Activated naive CD4-positive, alpha-beta T cell (primary cell): Measurements from ENCODE around the gene AIFM1.

Source experiments
- DNase-seq, 4 experiments: peaks; one replicate each; lab custom pipeline; 2025; lab: John Stamatoyannopoulos, UW

Gene AIFM1

DNA sequence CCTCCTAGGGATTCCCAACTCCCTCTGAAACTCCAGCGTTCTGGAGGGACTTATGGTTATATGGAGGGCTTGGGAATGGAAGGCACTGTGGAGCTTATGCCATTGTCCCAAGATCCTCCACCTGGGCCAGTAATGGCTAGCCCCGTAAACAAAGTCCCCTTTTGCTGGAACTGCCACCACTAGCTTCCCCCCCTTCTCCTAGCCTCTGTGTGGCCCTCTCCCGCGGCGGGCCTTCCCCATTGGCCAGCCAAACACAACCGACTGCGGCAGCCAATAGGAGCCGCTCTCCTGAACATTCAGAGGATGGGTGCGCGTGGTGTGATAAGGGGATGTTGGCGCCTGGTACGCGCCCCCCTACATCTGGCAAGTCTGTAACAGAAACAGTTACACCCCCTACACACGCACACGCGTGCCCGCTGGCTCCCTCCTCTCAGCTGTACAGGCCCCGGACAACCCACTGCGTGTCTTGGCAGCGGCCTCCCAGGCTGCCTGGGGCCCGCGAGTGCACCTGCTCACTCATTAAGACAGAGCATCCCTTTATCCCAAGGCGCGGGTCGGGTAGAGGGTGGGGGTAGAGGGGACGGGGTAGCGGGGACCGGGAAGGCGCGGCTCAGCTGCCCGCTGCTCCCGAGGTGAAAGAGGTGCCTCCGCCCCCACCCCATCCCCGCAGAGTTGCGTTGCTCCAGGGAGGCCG is 5.3 kb upstream of the AIFM1 start:
- peak; percentile 6 to 42 (median 8) for DNase-seq

DNA sequence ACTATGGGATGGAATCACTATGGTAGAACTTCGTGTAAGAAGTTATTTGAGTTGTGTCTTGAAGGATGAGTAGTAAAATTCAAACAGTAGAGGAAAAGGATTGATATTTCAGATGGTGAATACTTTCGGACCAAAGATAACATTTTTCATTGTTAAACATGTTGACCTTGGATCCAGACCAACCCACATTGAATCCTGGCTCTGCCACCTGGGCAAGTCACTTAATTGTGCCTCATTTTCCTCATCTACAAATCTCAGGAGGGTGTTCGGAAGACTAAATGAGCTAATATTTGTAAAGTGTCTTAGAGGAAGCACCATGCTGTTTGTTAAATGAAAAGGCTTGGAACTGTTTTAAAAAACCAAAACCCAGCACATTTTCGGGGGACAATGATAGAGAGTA is 1.4 kb upstream of the AIFM1 start:
- no peak for DNase-seq

DNA sequence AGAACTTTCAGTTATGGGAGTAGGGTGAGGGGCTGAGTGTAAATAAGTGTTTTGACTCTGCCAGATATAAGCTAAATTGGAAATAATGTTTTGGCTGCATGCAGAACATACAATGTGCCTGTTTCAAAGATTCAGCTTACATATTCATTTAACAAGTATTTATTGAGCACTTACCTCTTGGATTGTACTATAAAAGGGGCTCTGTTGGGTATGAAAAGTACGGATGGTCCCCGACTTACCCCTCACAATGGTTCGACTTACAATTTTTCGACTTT is 799 bp upstream of the AIFM1 start:
- no peak for DNase-seq

DNA sequence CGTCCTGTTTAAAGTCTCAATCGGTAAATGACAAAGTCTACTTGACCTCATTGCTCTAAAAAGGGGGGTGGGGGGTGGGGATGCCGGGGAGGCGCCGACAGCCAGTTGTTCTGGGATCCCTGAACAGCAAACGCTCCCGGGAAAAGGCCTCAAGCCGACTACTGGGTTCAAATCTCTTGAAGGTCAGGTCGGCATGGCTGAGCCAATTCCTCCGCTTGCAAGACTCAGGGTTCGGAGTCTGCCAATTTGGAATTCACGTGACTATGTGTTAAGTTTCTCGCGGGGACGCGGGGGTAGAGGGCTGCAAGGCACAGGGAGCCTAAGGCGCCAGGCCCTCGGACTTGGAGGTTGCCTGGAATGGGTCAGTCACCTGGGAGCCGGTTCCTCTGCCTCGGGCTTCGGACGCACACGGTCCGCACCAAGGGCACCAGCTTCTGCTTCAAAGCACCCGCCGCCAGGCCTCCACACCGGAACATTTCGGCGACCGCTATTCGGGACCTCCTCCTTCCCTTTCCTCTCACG is 399 bp downstream of the AIFM1 start:
- peak in 1 of 4 experiments; percentile 17 for DNase-seq

DNA sequence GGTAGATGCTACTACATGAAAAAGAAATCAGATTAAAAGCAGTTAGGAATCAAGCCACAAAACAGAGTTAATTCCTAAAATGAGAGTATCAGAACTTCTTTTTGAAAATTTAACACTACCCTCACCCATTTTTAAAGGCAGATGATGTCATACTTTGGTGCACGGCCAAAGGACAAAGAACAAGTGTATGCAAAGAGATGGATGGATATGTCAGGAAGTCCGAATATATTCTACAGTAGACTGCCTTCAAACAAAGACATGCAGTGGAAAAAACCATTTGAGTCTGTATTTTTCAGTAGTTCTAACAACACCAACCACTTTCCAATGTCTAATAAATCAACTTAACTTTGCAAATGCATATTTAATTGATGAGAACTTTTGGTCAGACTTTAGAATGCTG is 2.2 kb downstream of the AIFM1 start:
- DNase-seq, result no peak

DNA sequence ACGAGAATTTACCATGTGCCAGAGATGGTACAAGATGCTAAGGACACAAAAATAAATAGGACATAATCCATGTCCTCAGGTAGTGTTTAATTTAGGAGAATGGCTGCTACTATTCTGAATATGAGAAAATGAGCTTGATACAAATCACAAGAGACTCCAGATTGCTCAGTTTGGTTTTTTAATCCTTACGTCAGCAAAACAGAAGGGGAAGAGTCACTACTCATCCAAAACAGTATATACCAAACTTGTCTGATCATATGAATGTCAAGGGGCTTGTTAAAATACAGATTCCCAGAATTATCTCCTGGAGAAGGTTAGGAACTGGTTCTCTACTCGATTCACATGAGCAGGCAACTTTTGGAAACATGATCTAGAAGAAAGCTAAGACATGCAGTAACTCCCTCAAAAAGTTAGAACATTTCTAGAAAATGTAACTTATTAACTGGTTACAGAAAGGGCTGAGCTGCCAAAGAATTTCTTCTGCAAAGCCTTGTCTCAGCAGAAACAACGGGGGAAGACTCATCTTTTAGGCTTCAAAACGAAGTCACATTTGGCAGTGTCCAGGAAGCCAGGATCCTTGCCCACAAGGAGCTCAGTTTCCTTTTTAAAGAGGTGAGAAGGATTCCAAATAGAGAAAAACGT is 3.4 kb downstream of the AIFM1 start:
- no peak for DNase-seq

DNA sequence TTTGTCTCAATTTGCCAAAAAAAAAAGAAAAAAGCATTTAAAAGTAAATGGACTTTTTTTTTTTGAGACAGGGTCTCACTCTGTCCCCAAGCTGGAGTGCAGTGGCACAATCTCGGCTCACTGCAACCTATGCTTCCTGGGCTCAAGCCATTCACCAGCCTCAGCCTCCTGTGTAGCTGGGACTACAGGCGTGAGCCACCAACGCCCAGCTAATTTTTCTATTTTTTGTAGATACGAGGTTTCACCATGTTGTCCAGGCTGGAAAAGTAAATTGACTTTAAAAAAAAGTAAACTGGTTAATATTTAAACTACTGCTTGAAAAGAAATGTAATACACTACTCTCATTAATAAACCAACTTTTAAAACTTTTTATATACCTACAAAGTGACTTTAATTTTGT is 5.9 kb downstream of the AIFM1 start:
- DNase-seq, result no peak

DNA sequence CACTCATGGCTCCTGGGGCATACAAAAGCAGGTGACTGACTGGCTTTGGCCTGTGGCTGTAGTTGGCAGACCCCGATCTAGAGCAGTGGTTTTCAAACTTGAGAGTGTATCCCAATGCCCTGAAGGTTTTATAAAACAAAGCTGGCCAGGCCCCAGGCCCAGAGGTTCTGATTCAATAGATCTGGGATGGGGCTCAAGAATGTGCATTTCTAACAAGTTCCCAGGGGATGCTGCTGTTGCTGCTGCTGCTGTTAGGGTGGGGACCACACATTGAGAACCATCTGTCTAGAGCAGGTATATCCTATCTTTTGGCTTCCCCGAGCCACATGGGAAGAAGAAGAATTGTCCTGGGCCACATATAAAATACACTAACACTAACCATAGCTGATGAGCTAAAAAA is 7.3 kb downstream of the AIFM1 start:
- no peak for DNase-seq

DNA sequence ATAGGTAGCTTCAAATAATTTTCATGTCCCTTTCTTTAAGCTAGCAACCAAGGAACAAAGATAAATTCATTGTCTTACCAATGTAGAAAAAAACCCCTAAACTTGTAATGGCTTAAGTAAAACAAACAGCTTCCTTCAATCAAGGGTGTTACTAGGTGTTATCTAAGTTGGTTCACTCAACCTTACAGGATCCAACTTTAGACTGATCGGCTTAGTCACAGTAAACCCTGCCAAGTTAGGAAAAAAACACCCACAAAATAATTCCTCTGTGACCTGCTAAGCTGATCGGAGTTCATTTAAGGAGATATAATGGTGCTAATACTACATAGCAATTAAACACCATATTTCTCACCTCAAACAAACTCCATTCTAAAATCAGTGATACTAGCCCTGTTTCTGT is 10.1 kb downstream of the AIFM1 start:
- DNase-seq, result no peak

DNA sequence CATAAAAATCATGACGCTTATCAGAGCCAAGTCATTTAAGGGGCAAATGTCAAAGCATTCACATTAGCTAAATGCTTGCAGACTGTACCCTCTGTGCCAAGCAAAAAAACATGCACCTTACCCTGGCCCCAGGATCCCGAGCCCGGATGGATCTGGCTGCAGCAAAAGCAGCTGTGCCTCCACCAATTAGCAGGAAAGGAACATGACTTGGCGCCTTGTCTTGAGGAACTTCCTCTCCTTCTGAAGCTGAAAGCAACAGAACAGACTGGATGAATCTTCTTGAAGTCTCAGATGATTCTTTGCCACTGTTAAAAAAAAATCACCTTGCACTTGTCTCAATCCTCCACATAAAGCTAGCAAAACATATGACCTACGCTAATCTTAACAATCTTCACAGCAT is 18.0 kb downstream of the AIFM1 start:
- no peak for DNase-seq

DNA sequence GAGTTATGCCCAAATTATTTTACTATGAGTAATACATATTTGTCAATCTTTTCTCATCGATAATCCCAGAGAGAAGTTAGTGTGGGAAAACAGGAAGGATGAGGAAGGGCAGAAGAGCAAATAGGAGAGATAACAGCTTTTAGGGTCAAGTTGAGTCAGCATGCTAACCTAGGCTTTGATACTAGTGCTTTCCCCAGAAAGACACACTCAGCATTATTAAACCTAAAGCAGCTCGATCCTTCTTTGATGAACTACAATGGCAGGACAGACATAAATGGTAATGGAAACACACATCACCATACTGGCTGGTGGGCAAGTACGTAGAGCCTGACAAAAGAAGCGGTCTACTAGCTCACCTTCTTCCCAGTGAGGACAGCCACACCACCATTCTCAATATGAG is 20.5 kb downstream of the AIFM1 start:
- no peak for DNase-seq

DNA sequence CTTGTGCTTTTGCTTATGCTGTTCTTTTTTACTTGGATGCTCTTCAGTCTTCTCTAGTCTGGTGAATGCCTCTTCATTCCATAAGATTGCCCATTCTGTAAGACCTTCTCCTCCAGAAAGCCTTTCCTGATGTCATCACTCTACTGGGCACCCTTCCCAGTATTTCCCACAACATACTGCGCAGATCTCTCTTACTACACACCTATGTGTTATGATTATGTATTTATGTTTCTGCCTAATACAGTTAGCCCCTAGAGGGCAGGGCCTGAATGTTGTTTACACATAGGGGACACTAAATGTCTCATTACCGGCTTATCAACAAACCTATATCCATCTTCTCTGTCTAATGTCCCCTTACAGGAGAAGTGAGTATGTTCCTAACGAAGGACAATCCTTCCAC is 21.1 kb downstream of the AIFM1 start:
- no peak for DNase-seq

DNA sequence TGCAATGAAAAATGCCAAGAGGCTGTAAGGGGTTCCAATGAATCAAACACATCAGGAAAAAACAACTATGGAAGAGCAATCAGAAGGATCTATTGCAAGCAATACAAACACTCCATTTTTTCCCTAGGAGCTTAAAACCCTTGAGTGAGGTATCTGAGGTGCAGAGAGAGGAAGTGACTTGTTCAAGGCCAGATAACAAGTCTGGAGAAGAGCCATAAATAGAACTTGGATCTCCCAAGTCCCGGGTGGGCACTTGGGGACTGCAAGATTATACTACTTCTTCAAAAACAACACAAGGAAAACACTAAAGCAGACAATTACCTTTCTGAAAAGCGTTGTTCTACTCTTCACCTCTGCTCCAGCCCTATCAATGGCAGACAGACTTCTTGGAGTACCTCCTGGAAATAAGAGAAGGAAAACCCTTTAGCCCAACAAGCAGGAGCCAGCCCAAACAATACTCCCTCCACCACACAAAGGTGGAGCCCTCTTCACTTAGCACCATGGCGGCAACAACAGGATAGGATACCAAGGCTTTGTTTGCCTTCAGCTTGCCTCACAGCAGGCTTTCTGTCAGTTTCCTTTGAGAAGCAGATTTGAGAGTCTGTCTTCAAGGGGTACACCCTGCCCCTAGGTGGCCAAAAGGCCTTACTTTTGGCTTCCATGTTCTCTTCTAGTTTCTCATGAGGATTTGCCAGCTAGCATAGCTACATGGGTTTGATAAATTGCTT is 26.0 kb downstream of the AIFM1 start:
- DNase-seq, result no peak

DNA sequence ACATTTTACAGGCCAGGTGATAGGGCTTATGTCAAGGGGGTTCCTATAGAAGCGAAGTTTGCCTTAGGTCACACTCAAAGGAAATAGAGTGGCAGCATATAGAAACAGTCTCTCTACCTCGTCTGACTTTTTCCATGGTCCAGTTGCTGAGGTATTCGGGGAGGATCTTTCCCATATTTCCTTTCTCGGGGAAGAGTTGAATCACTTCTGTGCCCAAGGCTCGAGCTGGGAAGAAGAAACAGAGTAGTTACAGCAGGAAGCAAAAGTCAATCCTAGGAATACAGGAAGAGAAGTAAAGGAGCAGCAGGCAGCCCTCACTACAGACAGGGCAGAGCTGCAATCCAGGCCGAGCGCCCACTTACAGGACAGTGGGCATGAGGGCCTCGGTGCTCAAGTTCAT is 28.7 kb downstream of the AIFM1 start:
- no peak for DNase-seq

DNA sequence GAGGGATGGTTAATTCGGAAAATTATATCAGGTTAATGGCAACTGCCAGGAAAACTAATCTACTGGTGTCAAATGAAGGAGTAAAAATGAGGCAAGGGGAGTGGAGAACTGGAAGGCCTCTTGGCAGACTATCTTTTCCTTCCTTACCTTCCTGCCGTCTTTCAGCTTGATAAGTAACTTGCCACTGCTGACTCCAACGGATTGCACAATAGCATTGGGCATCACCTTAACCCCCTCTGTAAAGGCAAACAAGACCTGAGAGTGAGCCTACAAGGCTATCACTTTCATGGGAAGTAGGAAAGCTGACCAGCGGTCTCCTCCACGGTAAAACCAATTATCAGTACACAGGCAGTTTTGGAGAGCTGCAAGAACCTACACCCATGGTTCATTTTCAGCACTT is 29.1 kb downstream of the AIFM1 start:
- DNase-seq, result no peak

DNA sequence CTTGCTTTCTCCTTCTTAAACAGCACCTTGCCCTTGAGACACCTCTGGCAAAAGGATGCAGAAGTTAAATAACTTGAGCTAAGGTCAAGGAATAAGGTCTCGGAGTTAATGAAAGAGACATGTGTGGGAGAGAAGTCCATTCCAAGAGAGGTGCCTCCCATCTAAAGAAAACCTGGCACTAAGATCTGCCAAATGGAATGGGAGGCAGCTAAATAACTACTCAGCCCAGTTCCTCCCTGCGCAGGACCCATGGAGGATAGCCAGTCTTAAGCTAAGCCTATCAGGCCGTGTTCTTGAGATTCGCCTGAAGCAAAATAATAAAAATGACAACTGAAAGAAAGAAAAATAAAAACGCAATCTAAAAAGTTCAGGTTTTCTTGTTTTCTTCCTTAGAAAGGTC is 34.7 kb downstream of the AIFM1 start:
- no peak for DNase-seq

DNA sequence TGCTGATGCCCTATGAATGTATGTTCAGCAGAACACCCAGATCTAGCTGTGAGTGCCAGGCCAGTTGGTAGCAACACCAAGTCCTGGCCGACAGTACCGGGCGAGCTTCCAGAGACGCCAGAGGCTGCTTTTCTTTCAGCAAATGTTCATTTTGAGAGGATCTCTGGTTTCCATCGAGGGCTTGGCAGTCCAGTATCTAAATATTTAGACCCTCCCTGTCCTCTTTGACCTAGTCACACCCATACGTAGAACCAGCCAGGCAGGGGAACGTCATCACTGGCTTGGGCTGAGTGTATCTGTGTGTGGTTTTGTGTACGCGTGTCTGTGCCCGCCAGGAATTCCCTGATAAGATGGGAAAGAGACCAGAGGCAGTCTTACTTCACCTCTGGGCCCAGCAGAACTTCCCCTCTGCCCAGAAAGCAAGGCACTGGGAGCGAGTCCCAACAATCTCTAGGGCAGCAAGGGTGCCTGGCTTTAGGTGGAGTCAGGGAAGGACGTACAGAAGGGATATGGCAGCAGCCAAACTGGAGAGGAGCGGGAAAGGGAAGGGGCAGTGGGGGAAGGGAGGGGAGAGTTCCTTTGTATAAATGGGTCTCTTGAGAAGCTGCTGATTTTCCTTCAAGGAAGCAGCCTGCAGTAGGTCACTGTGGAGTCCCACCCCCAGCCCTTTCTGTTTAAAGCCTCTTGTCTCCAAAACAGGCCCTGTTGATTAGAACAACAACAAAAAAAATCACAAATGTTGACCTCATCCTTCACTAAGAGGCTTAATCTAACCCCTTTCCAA is 40.4 kb downstream of the AIFM1 start:
- DNase-seq, result no peak

DNA sequence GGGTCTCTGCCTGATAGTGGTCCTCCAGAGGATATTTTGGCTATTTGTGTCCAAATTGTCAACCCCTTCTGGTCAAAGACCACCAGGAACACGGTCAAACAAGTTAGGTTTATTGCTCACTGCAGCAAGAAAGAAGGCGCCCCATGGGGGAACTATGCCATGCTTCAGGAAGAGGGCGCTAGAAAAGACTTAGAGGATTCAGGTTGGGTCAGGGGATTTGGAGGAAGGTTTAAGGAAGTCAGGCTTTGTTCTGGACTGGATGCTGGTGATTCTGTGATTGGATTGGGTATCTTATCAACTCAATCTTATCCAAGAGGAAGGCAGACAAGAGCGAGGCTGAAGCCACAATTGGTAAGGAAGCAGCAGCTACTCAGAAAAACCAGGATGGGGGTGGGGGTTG is 41.1 kb downstream of the AIFM1 start:
- no peak for DNase-seq

DNA sequence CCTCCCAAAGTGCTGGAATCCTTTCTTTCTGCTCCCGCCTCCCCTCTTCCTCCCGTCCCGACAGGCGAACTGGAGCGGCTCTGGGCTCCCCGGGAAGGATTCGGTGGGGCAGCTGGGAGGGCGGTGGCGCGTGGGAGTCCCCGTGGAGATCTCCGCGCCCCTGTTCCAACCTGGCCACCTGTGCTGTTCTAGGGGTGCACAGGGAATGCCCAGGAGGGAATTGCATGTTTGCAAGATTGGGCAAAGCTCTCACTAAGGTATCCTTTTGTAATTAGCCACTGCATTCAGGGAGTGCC is 44.2 kb downstream of the AIFM1 start:
- no peak for DNase-seq

DNA sequence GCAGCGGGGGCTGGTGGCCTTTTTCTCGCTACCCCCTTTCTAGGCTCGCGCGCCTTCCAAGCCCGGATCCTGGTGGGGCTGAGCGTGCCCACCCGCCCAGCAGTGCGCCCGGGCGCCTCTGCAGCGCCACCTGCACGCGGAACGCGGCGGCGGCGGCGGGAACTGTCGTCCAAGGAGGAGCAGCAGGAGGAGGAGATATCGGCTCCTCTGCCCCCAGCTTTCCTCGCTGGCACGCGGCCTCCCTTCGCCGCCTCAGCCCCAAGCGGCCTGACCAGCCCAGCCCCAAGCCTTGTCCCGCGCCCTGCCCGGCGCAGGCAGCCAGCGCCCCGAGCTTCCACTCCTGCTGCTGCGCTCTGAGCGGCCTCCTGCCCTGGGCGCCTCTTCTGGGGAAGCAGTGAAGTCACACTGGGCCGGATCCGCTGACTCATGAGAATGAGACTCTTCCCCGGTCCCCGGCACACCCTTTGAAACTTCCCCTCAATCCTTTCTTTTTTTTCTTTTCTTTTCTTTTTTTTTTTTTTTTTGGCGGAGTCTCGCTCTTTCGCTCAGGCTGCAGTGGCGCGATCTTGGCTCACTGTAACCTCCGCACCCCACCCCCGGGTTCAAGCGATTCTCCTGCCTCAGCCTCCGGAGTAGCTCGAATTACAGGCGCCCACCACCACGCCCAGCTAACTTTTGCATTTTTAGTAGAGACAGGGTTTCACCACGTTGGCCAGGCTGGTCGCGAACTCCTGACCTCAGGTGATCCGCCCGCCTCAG is 44.7 kb downstream of the AIFM1 start:
- DNase-seq, result peak; percentile 1 to 65 (median 32)

DNA sequence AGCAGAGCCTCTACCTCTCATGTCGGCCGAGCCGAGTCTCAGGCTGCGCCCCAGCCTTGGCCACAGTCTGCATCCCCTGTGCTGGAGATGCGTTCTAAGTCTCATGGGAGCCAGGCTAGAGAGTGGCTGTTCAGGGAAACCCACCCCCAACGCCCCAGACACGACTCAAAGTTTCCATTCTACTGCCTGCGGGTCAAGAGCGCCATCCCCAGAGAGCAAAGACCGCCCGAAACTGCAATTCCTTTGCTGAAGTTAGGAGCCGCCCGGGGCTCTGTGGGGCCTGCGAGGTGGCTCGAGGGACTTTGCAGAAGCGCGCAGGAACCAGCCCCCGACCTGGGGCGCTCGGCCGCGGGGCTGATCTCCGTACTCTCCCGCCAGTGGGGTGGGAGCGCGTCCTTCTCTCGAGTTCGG is 45.3 kb downstream of the AIFM1 start:
- DNase-seq, result no peak

DNA sequence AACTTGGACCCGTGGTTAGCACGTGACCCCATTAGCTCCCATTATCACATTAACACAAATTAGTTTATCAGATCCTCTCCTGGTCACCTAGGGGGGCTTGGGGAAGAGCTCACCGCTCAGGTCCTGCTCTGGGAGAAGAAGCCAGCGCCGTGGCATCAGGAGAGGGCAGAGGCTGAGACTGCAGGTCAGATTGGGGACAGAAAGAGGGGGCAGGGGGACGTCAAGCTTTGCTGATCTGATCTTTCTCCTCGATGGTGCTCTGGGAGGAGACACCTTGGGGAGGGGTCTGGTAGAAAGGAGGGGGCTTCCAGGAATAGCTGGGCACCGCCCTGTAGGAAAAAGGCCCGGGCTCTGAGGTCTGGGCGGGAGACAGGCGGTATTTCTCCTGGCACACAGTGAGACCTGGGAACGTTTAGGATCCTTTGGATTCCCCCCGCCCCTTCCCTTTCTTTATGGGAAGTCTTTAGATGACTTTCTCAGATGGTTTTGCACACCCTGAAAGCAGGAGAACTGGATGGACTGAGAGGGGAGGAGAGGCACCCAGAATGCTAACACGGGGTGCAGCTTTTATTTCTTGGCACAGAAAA is 46.2 kb downstream of the AIFM1 start:
- no peak for DNase-seq
